Measurements from ENCODE around the gene C12orf60.

GRCh38 chr12:14773685-14774073 is 29.8 kb upstream of the C12orf60 start:
- TF ChIP-seq CTCF (tag by site-specific recombination; IDR thresholded peaks at IDR 0.05) (no peak), ZNF335 (tag by site-specific recombination; conservative IDR thresholded peaks at IDR 0.05) (no peak), ZNF513 (tag by site-specific recombination; IDR thresholded peaks at IDR 0.05) (no peak), ZNF302 (tag by site-specific recombination; IDR thresholded peaks at IDR 0.05; ENCODE audit: low read depth) (no peak), KLF16 (tag by site-specific recombination; IDR thresholded peaks at IDR 0.05) (no peak), SP2 (tag by site-specific recombination; IDR thresholded peaks at IDR 0.05) (no peak), ZNF274 (IDR thresholded peaks at IDR 0.05; ENCODE audit: low read length) (no peak), ZNF274 (tag by site-specific recombination; IDR thresholded peaks at IDR 0.05; ENCODE audit: borderline replicate concordance) (no peak), MZF1 (tag by site-specific recombination; IDR thresholded peaks at IDR 0.05; ENCODE audit: borderline replicate concordance) (no peak), ZNF23 (tag by site-specific recombination; IDR thresholded peaks at IDR 0.05; ENCODE audit: borderline replicate concordance) (no peak), MYNN (tag by site-specific recombination; IDR thresholded peaks at IDR 0.05; ENCODE audit: borderline replicate concordance) (no peak), GLI2 (tag by site-specific recombination; IDR thresholded peaks at IDR 0.05; ENCODE audit: borderline replicate concordance, low read depth) (no peak), ZIC2 (tag by site-specific recombination; IDR thresholded peaks at IDR 0.05) (no peak), TSHZ1 (tag by site-specific recombination; IDR thresholded peaks at IDR 0.05; ENCODE audit: borderline replicate concordance) (no peak), GFI1B (tag by site-specific recombination; IDR thresholded peaks at IDR 0.05) (no peak)
